IMR-90 (cell line): ENCODE results near the gene CLCN4. TPM values are rescaled to one million over a fixed set of nuclear protein-coding genes. Genes with fewer than 3 reads are reported as not detected.

ENCODE experiments used
- ATAC-seq: fragments of 200-7000 bp; cut with Tn5 transposase; 2 replicates; pipeline ENCODE4 v1.9.1; 2020; ENCODE audit warnings: low read depth, mild to moderate bottlenecking, moderate library complexity
- BruUV-seq: library from RNA; stranded (reverse); fragments of 400-500 nt; replicated peaks from 2 replicates; lab custom pipeline; 2021; lab: Mats Ljungman, UMichigan
- CTCF ChIA-PET: fragments of 300-600 bp; formaldehyde crosslinking; extraction: SDS; loops from one replicate; lab custom pipeline; 2021; ENCODE audit warnings: antibody characterized with exemption; lab: Yijun Ruan, JAX
- POLR2A ChIA-PET: fragments of 300-600 bp; sonication (Branson Sonifier 250); formaldehyde crosslinking; loops from one replicate; lab custom pipeline; 2022; ENCODE audit warnings: antibody characterized with exemption; ENCODE audit not compliant: unreplicated experiment; lab: Charles Lee
- DNase-seq: peaks from one replicate; pipeline ENCODE4 v3.0.0; 2013
- H2AFZ ChIP-seq: replicated peaks from 2 replicates; pipeline ENCODE3; 2013; ENCODE audit warnings: low read length, mild to moderate bottlenecking; ENCODE audit not compliant: poor library complexity
- H2AK5ac ChIP-seq: 2 replicates; pipeline ENCODE4 v1.6.1; 2013; ENCODE audit warnings: low read depth, low read length, inconsistent platforms
- H2AK9ac ChIP-seq: replicated peaks from 2 replicates; pipeline ENCODE3; 2013; ENCODE audit warnings: mild to moderate bottlenecking, low read depth, low read length, moderate library complexity; ENCODE audit not compliant: poor library complexity
- H2BK120ac ChIP-seq: 2 replicates; pipeline ENCODE4 v1.6.1; 2013; ENCODE audit warnings: low read depth, low read length, inconsistent platforms
- H2BK15ac ChIP-seq: 3 replicates; pipeline ENCODE4 v1.6.1; 2013; ENCODE audit warnings: low read depth, low read length, inconsistent platforms
- H2BK20ac ChIP-seq: 2 replicates; pipeline ENCODE4 v1.6.1; 2013; ENCODE audit warnings: low read depth, mild to moderate bottlenecking, inconsistent platforms, low read length, moderate library complexity
- H2BK5ac ChIP-seq: 2 replicates; pipeline ENCODE4 v1.6.1; 2013; ENCODE audit warnings: mild to moderate bottlenecking, low read depth, low read length, inconsistent platforms; ENCODE audit not compliant: poor library complexity, severe bottlenecking
- H3K14ac ChIP-seq: replicated peaks from 2 replicates; pipeline ENCODE4 v1.6.1; 2013; ENCODE audit warnings: low read depth, low read length, inconsistent platforms
- H3K18ac ChIP-seq: 2 replicates; pipeline ENCODE4 v1.6.1; 2013; ENCODE audit warnings: low read depth, low read length, control low read depth
- H3K23ac ChIP-seq: 2 replicates; pipeline ENCODE4 v1.6.1; 2013; ENCODE audit warnings: low read depth, low read length, inconsistent platforms
- H3K27ac ChIP-seq: 2 replicates; pipeline ENCODE4 v1.5.1; 2013; ENCODE audit warnings: mild to moderate bottlenecking, control low read depth, low read length; ENCODE audit not compliant: insufficient read depth
- H3K27me3 ChIP-seq: 2 replicates; pipeline ENCODE4 v1.6.1; 2013; ENCODE audit warnings: low read length; ENCODE audit not compliant: control insufficient read depth, insufficient read depth
- H3K36me3 ChIP-seq: 2 replicates; pipeline ENCODE4 v1.6.1; 2013; ENCODE audit warnings: low read length, mixed read lengths; ENCODE audit not compliant: control insufficient read depth, insufficient read depth
- H3K4ac ChIP-seq: 2 replicates; pipeline ENCODE4 v1.6.1; 2013; ENCODE audit warnings: low read depth, low read length, inconsistent platforms
- H3K4me1 ChIP-seq: 2 replicates; pipeline ENCODE4 v1.6.1; 2013; ENCODE audit warnings: low read length, mixed read lengths; ENCODE audit not compliant: control insufficient read depth, insufficient read depth
- H3K4me2 ChIP-seq: 2 replicates; pipeline ENCODE4 v1.6.1; 2013; ENCODE audit warnings: low read depth, mild to moderate bottlenecking, control low read depth, low read length, moderate library complexity
- H3K4me3 ChIP-seq: 2 replicates; pipeline ENCODE4 v1.5.1; 2013; ENCODE audit warnings: low read depth, mild to moderate bottlenecking, control low read depth, low read length, moderate library complexity; ENCODE audit not compliant: insufficient read depth
- H3K56ac ChIP-seq: 2 replicates; pipeline ENCODE4 v1.6.1; 2013; ENCODE audit warnings: low read length, inconsistent platforms; ENCODE audit not compliant: insufficient read depth; ENCODE audit errors: extremely low read depth
- H3K79me1 ChIP-seq, 2 experiments: 2 replicates each; pipeline ENCODE4 v1.6.1; 2013; ENCODE audit warnings: low read length in 2 of 2, inconsistent platforms in 1 of 2, low read depth in 1 of 2
- H3K9ac ChIP-seq: 2 replicates; pipeline ENCODE4 v1.6.1; 2013; ENCODE audit warnings: low read depth, low read length, control low read depth
- H3K9me1 ChIP-seq: 2 replicates; pipeline ENCODE4 v1.6.1; 2013; ENCODE audit warnings: low read length, inconsistent platforms; ENCODE audit not compliant: insufficient read depth
- H3K9me3 ChIP-seq: 2 replicates; pipeline ENCODE4 v1.6.1; 2013; ENCODE audit warnings: low read length; ENCODE audit not compliant: control insufficient read depth, insufficient read depth
- H4K20me1 ChIP-seq: 2 replicates; pipeline ENCODE4 v1.6.1; 2013; ENCODE audit warnings: low read length, inconsistent platforms; ENCODE audit not compliant: insufficient read depth
- H4K5ac ChIP-seq: 2 replicates; pipeline ENCODE4 v1.6.1; 2013; ENCODE audit warnings: mild to moderate bottlenecking, low read depth, low read length, control low read depth
- H4K8ac ChIP-seq, 2 experiments: 2 replicates each; pipeline ENCODE4 v1.6.1; 2013; ENCODE audit warnings: low read depth in 2 of 2, low read length in 2 of 2, control low read depth in 1 of 2, inconsistent platforms in 1 of 2
- H4K91ac ChIP-seq: 2 replicates; pipeline ENCODE4 v1.6.1; 2013; ENCODE audit warnings: low read depth, low read length, inconsistent platforms; ENCODE audit not compliant: insufficient read depth
- BHLHE40 ChIP-seq: fragments of 150-350 bp; IDR thresholded peaks from 2 replicates; pipeline ENCODE4 v1.6.1; 2016; ENCODE audit warnings: mild to moderate bottlenecking, low read depth, low read length
- SMC3 ChIP-seq: fragments of 150-350 bp; IDR thresholded peaks from 2 replicates; pipeline ENCODE4 v1.6.1; 2016; ENCODE audit warnings: low read depth, mild to moderate bottlenecking, antibody characterized with exemption, low read length, moderate library complexity
- WGBS, 2 experiments: methylation state at CpG; one replicate each; pipeline versions ENCODE4 v1.1.5 to v1.1.7; 2013; ENCODE audit warnings: missing lambda C conversion rate in 2 of 2; ENCODE audit not compliant: insufficient read length in 1 of 2; ENCODE audit errors: extremely low coverage in 2 of 2; 5-methylcytosine and 5-hydroxymethylcytosine counted together
- dilution Hi-C: fragments of 300-500 bp; cut with HindIII; formaldehyde crosslinking; loops from one replicate; pipeline ENCODE4 v1.14.3; 2018; ENCODE audit warnings: low sequenced_read_pairs; ENCODE audit not compliant: unreplicated experiment
- in situ Hi-C: fragments of 300-500 bp; cut with MboI; formaldehyde crosslinking; loops from 3 replicates; pipeline ENCODE4 v1.14.3; 2019; ENCODE audit warnings: low sequenced_read_pairs, inconsistent platforms, mixed read lengths
- intact Hi-C: fragments of 100-400 bp; cut with micrococcal nuclease; formaldehyde crosslinking; loops from 2 replicates; pipeline ENCODE4 v1.10.0; 2022
- polyA plus RNA-seq, 3 experiments: library from polyadenylated mRNA; depleted of rRNA; stranded (reverse); fragments of >200 nt; gene quantifications; 2 replicates each; pipeline ENCODE4 v1.2.3, GENCODE V29; 2012; ENCODE audit warnings: low replicate concordance in 1 of 3
- total RNA-seq: library from RNA; depleted of rRNA; stranded (reverse); fragments of >200 nt; gene quantifications from 2 replicates; pipeline ENCODE4 v1.2.3, GENCODE V29; 2012

The CLCN4 gene
- total and polyA plus RNA-seq, 2 of the 4 experiments (the other 2 are of a cell fraction) = 2.2 to 4.5 TPM

DNA sequence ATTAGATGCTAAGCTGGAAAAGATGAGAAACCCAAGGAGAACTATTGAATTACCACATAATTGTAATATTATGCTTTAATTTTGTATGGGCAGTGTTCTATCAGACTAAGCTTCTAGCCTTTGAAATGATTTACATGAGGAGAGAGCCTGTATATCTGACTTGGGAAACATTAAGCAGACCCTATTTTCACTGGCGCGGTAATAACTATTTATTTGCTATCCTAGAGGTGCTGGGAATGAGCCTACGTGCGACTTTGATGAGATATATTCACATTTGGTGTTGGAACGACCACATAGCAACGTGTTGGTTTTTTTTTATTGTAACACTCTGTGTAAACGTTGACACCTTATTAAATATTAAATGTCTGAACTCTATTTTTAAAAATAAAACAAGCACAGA is 80.5 kb downstream of the CLCN4 start:
- POLR2A ChIA-PET = no interaction called here
- Histone ChIP-seq H3K56ac (no peak overlapping the region), H4K20me1 (no peaks in the 10 kb centered on the region), H3K14ac (no peak overlapping the region), H2BK20ac (no peak overlapping the region), H4K8ac (no peak overlapping the region), H2AK5ac (no peak overlapping the region), H4K91ac (no peak overlapping the region), H3K4me1 (peaks cover 13% of the 10 kb centered on the region), H3K79me1 (no peaks in the 10 kb centered on the region), H3K9me1 (peaks cover 4% of the 10 kb centered on the region; the same call in 1 of the 2 replicates), H3K9me3 (no peaks in the 10 kb centered on the region), H3K36me3 (no peaks in the 10 kb centered on the region), H3K4me3 (no peak overlapping the region), H3K9ac (no peak overlapping the region), H3K27me3 (no peaks in the 10 kb centered on the region), H3K4me2 (no peak overlapping the region), H3K18ac (no peak overlapping the region), H3K23ac (no peak overlapping the region), H2AK9ac (no peak overlapping the region), H3K27ac (no peak overlapping the region), H2AFZ (no peak overlapping the region), H2BK15ac (no peak overlapping the region), H2BK5ac (no peak overlapping the region), H4K5ac (no peak overlapping the region), H3K4ac (no peak overlapping the region), H2BK120ac (no peak overlapping the region)
- CTCF ChIA-PET = no interaction called here
- no peak for TF ChIP-seq SMC3
- no peak for TF ChIP-seq BHLHE40
- no peak for ATAC-seq
- WGBS, 2 experiments = no CpG with 5 or more reads among the region's 7 CpGs
- in situ Hi-C loops (no loop called here), dilution Hi-C loops (no loop called here), intact Hi-C loops (no loop called here)
- no peak for DNase-seq
- BruUV-seq = no TSS peak
